AG08396 (cell line): Measurements from ENCODE around the gene NUDT7.
A peak's percentile ranks its signal among the peaks of the same experiment; 100 is the strongest.

Experiments
- DNase-seq: peaks from one replicate; pipeline ENCODE4 v3.0.0; 2012; ENCODE audit warnings: low spot score, mixed read lengths

NUDT7 gene

DNA sequence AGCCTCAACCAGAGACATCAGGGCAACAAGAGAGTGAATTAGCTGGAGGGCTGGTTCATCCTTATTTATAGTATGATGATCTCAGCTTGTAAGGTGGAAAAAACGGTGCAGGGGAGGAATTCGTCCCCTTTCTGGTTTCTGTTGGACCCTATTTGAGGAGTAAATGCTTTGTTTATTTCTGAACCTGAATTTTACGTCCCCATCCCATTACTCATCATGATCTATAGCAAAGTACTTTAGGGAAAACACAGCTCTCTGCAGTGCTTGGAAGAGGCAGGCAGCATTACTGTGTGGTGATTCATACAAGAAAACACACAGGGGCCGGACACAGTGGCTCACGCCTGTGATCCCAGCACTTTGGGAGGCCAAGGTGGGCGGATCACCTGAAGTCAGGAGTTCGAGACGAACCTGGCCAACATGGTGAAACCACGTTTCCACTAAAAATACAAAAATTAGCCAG is 58.1 kb downstream of the NUDT7 start:
- peak; percentile 85 for DNase-seq

- no peak for DNase-seq
Measured at GRCh38 chr16:77781091-77781490, 58.8 kb downstream of the NUDT7 start.

DNA sequence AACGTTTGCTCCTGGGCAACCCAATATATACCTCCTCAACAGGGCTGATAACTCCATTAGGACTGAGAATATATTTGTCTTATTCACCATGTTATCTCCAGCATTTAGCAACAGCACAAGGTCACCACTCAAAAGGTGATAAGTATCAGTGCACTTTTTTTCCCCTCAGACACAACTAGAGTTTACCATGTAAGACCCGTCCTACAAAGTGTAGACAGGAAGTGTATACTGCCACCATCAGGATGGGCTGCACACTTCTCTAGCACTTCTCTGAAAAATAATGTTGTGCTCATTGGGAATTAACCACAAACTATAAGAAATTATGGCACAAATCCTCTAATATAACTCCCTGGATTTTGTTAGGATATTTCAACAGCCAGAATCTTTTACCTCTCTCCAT is 60.4 kb downstream of the NUDT7 start:
- peak; percentile 28 for DNase-seq

DNA sequence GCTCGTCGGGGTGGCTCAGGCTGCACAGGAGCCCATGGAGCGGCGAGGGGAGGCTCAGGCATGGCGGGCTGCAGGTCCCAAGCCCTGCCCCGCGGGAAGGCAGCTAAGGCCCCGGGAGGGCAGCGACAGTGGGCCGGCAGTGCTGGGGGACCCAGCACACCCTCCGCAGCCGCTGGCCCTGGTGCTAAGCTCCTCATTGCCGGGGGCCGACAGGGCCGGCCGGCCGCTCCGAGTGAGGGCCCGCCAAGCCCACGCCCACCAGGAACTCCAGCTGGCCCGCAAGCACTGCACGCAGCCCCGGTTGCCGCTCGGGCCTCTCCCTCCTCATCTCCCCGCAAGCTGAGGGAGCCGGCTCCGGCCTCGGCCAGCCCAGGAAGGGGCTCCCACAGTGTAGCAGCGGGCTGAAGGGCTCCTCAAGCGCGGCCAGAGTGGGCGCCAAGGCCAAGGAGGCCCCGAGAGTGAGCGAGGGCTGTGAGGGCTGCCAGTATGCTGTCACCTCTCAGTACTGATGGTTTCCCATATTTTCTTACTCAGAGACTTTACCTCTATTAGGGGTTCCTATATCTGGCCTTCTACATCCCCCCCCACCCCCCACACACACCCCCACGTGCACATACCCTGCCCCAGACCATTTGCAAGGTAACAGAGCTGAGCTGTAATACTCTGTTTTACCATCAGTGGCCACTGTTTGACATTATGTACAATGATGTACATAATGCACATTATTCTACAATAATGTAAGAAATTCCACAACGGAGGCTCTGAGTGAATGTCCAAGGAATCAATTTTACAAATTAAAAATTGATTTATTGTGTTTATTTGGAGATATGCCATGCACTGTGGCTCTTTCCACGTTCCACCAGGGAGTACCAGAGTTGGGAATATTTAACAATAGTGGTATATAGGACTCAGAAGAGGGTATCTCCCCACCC is 62.4 kb downstream of the NUDT7 start:
- DNase-seq = no peak

- DNase-seq = no peak
Measured at GRCh38 chr16:77785373-77785764, 63.1 kb downstream of the NUDT7 start.

GRCh38 chr16:77786186-77786847 is 64.0 kb downstream of the NUDT7 start:
- DNase-seq = no peak

DNA sequence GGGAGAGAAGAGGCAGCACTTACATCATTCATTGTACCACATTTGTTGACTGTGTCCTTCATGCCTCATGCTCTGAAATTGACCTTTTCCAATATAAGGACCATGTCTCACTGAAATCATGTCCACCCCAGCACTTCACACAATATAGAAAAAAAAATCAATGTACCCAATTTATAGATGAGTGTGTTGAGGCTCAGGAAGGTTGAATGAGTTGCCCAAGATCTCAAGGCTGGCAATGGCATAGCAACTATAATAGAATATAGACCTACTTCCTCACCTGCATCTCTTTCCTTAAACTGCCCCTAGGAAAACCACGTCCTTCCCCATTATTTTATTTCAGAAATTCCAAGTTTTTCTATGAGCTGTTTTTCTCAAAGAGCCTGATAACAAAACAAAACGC is 65.1 kb downstream of the NUDT7 start:
- no peak for DNase-seq

GRCh38 chr16:77788181-77789084 is 66.1 kb downstream of the NUDT7 start, which contains the start of gene VAT1L:
Gene VAT1L (plus strand): TSS chr16:77788564. CDS start chr16:77788683, 119 bp downstream.
- DNase-seq = peak; percentile 80

GRCh38 chr16:77789085-77790008 is 67.0 kb downstream of the NUDT7 start:
- DNase-seq = no peak

GRCh38 chr16:77790009-77790372 is 67.7 kb downstream of the NUDT7 start:
- DNase-seq = no peak

DNA sequence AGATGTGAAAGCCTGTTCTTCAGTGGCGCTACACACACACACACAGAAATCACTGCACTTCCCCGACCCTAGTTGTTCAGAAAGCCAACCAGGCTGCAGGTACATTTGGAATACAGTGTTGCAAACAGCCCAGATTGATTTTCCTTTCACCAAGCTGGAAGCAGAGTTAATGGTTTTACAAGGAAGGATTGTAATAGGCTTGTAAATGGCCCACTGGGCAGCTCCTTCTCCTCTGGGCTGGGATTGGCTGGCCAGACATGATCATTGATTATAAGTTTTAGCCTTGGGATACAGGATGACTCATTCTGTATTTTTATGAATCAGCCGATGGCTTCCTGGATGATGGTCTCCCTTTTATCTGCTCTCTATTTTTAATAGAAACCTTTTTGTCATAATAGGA is 68.6 kb downstream of the NUDT7 start:
- no peak for DNase-seq
